ENCODE measurements around the gene EIF2B5.

DNA sequence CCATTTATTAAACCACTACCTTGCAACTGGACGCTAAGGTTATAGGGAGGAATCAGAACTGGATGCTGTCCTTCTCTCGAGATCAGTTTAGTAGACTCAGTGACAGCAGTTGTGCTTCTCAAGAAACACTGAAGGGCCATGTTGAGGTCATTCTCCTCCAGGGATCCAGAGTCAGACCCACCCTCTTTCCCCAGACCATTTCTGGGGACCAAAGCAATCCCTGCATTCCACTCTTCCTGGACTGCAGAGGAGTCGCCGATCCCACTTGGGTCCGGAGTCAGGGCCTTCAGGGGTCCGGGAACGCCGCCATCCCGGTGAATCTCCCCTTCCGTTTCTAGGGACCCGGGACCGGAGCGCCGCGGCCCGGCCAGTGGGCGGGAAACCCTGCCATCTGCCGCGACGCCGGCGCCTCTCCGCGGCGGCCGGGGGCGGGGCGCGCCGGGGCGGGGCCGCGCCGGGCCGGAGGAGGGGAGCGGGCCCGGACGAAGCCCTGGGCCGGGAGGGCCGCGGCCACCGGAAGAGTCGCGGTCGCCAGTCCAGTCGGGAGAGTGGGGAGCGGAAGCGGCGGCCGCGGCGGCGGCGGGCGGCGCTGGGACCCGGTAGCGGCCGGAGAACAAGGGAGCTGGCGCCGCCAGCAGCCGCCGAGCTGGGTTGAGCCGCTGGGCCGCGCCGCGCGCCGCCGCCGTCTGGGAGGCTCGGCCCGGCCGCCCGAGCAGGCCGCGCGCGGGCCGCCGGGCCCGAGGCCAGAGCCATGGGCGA, 19.9 kb downstream of the EIF2B5 start, which contains the start of gene DVL3:
- TF ChIP-seq, protein P1, sequence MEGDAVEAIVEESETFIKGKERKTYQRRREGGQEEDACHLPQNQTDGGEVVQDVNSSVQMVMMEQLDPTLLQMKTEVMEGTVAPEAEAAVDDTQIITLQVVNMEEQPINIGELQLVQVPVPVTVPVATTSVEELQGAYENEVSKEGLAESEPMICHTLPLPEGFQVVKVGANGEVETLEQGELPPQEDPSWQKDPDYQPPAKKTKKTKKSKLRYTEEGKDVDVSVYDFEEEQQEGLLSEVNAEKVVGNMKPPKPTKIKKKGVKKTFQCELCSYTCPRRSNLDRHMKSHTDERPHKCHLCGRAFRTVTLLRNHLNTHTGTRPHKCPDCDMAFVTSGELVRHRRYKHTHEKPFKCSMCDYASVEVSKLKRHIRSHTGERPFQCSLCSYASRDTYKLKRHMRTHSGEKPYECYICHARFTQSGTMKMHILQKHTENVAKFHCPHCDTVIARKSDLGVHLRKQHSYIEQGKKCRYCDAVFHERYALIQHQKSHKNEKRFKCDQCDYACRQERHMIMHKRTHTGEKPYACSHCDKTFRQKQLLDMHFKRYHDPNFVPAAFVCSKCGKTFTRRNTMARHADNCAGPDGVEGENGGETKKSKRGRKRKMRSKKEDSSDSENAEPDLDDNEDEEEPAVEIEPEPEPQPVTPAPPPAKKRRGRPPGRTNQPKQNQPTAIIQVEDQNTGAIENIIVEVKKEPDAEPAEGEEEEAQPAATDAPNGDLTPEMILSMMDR (IDR thresholded peaks at IDR 0.05; ENCODE audit: poor library complexity) = no peak
- TF ChIP-seq EZH2phosphoT487 (IDR thresholded peaks at IDR 0.05; ENCODE audit: low read depth, severe bottlenecking, unreplicated experiment) (no peak), EZH2 (IDR thresholded peaks at IDR 0.05; ENCODE audit: borderline replicate concordance) (no peak)

Measured in hepatocyte (in vitro differentiated cells).